ENCODE measurements around the gene RTKN2. TPM values are rescaled to one million over a fixed set of nuclear protein-coding genes. Genes with fewer than 3 reads are reported as not detected.

RTKN2 gene
- total and polyA plus RNA-seq, 4 donors = 0.05 to 0.93 (median 0.17) TPM; not detected in 1

- WGBS = 64% methylated on average over 1 of the region's 1 CpG
- DNase-seq (ENCODE audit: low spot score) = no peak
- no peaks in the 10 kb centered on the region for H3K36me3 ChIP-seq (ENCODE audit: control insufficient read depth in 4 of 4, insufficient read depth in 3 of 4, low read depth in 1 of 4, low read length in 3 of 4)
- no peak for TF ChIP-seq GABPA (IDR thresholded peaks at IDR 0.05 in 1 of 2, conservative IDR thresholded peaks at IDR 0.05 in 1 of 2)
- no peak for TF ChIP-seq YY1 (IDR thresholded peaks at IDR 0.05)
- no peak for TF ChIP-seq CTCF (IDR thresholded peaks at IDR 0.05; ENCODE audit: low read depth, low read length, missing input control)
- TF ChIP-seq FOXA1 (IDR thresholded peaks at IDR 0.05) = no peak
- no peak for TF ChIP-seq SP1 (IDR thresholded peaks at IDR 0.05)
- no peak for TF ChIP-seq MAX (IDR thresholded peaks at IDR 0.05)
- TF ChIP-seq ATF3 (IDR thresholded peaks at IDR 0.05) = no peak
- TF ChIP-seq TAF1 (conservative IDR thresholded peaks at IDR 0.05) = no peak
- no peak for TF ChIP-seq REST (IDR thresholded peaks at IDR 0.05)
- TF ChIP-seq RXRA (IDR thresholded peaks at IDR 0.05) = no peak
- H3K9ac ChIP-seq (ENCODE audit: low read depth in 1 of 2, low read length in 2 of 2) = no peak overlapping the region
- no peak overlapping the region for H3K4me3 ChIP-seq (ENCODE audit: low read depth in 1 of 3, low read length in 3 of 3)
- no peaks in the 10 kb centered on the region for H3K4me1 ChIP-seq (ENCODE audit: control insufficient read depth in 4 of 4, insufficient read depth in 4 of 4, low read length in 3 of 4)
- no peak overlapping the region for H3K27ac ChIP-seq (ENCODE audit: low read depth in 1 of 2, low read length in 2 of 2)
- no peaks in the 10 kb centered on the region for H3K27me3 ChIP-seq (ENCODE audit: control insufficient read depth in 4 of 4, insufficient read depth in 4 of 4, low read length in 3 of 4)
- H3K9me3 ChIP-seq (ENCODE audit: control insufficient read depth in 4 of 4, low read length in 3 of 4) = no peaks in the 10 kb centered on the region
Measured at GRCh38 chr10:62305813-62306212, 37.2 kb upstream of the RTKN2 start.

GRCh38 chr10:62303922-62304321 is 35.3 kb upstream of the RTKN2 start:
- no peak for TF ChIP-seq TAF1 (conservative IDR thresholded peaks at IDR 0.05)
- no peak for TF ChIP-seq EGR1 (IDR thresholded peaks at IDR 0.05; ENCODE audit: low read depth in 2 of 2)
- no peak for TF ChIP-seq ZBTB33 (IDR thresholded peaks at IDR 0.05)
- TF ChIP-seq RXRA (IDR thresholded peaks at IDR 0.05) = no peak
- no peak for TF ChIP-seq JUND (IDR thresholded peaks at IDR 0.05)
- no peak for TF ChIP-seq FOXA1 (IDR thresholded peaks at IDR 0.05)
- no peak for TF ChIP-seq MAX (IDR thresholded peaks at IDR 0.05)
- 90% methylated on average over 7 of the region's 7 CpGs for WGBS

More at GRCh38 chr10:62303922-62304321, 35.3 kb upstream of the RTKN2 start:
- Histone ChIP-seq H3K4me3 (ENCODE audit: low read depth in 1 of 3, low read length in 3 of 3) (no peak overlapping the region), H3K9ac (ENCODE audit: low read depth in 1 of 2, low read length in 2 of 2) (no peak overlapping the region), H3K4me1 (ENCODE audit: control insufficient read depth in 4 of 4, insufficient read depth in 4 of 4, low read length in 3 of 4) (no peaks in the 10 kb centered on the region), H3K27ac (ENCODE audit: low read depth in 1 of 2, low read length in 2 of 2) (no peak overlapping the region), H3K36me3 (ENCODE audit: control insufficient read depth in 4 of 4, insufficient read depth in 3 of 4, low read depth in 1 of 4, low read length in 3 of 4) (no peaks in the 10 kb centered on the region), H3K9me3 (ENCODE audit: control insufficient read depth in 4 of 4, low read length in 3 of 4) (peaks cover 0 to 1% (median 0%) of the 10 kb centered on the region in 4 donors), H3K27me3 (ENCODE audit: control insufficient read depth in 4 of 4, insufficient read depth in 4 of 4, low read length in 3 of 4) (no peaks in the 10 kb centered on the region)
- DNase-seq (ENCODE audit: low spot score) = no peak

All from liver (tissue), 9 donors.